GM21619 (cell line): ENCODE measurements around the gene NAV1.
A peak's percentile ranks its signal among the peaks of the same experiment; 100 is the strongest.
"Not testable (repeated sequence)": the region's sequence is repeated elsewhere in the genome, so short reads cannot be mapped to it uniquely, and the experiment has no call there.

ENCODE experiments used
- ATAC-seq: cut with Tn5 transposase; IDR thresholded peaks from one replicate; pipeline ENCODE4 v1.9.1; 2021; ENCODE audit not compliant: unreplicated experiment

The NAV1 gene

GRCh38 chr1:201545851-201546492, 7.0 kb downstream of the NAV1 start:
- ATAC-seq, result no peak

DNA sequence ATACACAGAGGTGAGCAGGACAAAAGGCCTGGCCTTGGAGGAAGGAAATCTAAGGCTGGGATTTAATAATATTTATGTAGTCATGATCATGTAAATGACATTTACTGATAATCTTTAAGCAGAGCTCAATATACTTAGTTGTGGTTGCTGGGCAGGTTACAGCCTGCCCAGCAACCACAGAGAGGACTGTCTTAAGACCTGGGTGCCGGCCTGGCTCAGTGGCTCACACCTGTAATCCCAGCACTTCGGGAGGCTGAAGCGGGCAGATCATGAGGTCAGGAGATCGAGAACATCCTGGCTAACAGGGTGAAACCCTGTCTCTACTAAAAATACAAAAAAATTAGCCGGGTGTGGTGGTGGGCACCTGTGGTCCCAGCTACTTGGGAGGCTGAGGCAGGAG, 10.6 kb downstream of the NAV1 start:
- ATAC-seq, result not testable (repeated sequence)

DNA sequence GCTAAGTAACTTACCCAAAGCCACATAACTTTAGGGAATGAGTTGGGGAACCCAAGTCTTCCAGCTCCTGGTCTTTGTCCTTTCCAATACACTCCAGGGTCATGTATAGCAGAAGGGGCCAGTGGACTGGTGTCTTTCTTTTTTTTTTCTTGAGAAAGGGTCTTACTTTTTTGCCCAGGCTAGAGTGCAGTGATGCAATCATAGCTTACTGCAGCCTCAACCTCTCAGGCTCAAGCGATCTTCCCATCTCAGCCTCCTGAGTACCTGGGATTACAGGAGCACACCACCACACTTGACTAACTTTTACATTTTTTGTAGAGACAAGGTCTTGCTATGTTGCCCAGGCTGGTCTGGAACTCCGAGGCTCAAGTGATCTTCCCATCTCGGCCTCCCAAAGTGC, 12.2 kb downstream of the NAV1 start:
- ATAC-seq, result no peak

DNA sequence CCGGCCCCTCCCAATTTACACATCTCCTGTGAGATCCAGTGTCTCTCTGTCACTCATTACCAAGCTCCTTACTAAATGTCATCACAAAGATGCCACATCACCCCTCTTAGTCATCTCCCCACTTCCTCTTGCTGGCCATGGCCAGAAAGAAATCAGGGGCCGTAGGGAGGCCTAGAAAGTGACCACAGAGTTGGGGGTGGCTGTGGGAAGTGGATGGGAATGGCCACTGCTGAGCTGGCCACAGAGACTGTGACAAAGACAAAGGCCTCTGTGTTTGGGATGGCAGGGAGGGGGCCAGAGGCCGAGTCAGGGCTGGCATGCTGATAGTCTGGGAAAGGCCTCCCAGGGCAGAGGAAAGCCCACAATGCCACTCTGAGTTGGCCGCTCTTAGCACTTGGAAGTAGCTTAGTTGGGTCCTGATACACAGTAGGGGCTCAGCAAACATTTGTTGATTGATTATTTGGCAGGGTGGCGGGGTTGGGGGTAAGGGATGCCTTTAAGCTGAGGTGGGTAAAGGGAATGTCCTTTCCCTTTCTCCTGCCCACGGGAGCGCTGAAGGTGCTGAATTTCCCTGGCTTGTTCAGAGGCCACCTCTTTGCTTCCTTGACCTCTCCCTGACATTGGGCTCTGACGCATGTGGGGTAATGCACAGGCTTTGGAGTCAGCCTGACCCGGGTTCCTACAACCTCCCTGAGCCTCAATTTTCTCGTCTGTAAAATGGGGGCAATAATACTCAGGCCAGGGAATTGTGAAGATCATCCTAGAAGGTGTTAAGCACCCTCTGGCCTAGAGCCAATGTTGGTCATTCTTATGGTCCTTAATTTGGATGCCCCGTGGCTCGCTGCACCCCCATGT, 13.2 kb downstream of the NAV1 start:
- ATAC-seq, result no peak

DNA sequence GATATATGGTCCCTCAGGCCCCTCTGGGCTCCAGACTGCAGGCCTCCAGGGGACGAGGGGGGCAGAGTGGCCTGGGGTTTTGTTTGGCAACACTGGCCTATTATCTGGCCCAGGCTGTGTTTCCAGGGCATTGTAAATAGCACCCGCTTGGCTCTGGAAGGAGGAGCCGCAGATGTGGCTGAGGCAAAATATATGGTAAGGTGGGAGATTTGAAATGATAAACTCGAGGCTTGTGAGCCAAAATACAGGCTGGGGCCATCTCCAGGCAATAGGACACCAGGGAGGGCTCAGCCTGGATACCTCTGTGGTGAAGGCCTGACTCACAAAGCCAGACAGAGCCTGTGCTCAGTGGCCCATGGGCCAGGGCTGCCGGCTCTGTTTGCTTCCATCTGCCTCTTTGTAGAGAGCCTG, 14.0 kb downstream of the NAV1 start:
- ATAC-seq, result no peak

GRCh38 chr1:201553496-201554189, 14.7 kb downstream of the NAV1 start:
- no peak for ATAC-seq

DNA sequence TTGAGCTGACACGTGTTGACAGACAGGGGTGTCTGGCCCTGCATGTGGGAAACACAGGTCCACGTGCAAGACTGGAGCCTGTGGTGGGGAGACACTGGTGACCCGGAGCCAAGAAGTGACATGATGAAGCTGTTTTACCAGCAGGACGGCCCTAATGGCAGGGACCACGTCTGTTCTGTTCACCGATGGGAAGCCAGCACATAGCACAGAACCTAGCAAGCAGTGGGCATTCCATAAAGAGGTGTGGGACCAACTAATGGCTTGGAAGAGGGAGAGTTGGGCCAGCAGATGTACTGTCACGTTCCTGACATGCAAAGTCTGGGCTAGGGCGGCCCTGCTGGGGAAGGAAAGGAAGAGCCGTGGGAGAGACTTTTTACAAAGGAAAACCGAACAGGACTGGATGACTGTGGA, 15.3 kb downstream of the NAV1 start:
- ATAC-seq, result no peak

DNA sequence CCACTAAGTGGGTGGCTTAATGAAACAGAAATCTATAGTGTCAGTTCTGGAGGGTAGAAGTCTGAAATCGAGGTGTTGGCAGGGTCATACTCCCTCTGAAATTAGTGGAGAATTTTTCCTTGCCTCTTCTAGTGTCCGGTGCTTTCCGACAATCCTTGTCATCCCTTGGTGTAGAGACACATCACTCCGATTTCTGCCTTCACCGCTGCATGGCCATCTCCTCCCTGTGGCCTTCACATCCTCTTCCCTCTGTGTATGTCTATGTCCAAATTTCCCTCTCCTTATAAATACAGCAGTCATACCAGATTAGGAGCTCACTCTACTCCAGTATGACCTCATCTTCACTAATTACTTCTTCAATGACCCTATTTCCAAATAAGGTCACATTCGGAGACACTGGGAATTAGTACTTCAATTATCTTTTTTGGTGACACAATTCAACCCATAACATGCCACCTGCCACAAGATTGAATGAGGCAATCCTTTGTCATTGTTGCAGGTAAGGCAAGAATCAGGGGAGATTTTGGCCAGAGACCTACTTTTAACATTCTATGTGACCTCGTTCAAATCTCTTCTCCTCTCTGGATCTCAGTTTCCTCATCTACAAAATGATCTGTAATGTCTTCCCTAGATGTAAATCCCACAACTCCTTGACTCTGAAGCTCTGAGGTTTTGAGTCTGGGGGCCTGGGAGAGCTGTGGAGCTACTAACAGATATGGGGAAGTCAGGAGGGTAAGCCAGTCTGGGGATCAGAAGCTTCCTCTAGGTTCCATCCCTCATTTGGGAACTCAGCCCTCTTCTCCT, 16.1 kb downstream of the NAV1 start:
- ATAC-seq, result no peak

DNA sequence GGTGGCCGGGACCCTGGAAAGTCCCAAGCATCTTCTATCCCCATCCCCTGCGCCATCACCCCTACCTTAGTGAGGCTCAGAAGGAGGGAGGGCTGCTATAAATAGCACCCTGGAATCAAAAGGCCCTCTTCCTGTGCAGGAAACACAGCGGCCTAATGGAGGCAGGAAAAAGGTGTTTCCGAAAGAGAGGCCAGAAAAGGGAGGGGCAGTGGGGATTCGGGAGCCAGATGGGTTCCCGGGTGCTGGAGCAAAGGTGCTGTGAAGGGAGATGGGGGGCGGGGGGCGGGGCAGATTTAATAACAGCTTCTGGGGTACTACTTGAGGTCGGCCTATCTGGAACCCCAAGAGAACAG, 16.6 kb downstream of the NAV1 start:
- ATAC-seq, result no peak

DNA sequence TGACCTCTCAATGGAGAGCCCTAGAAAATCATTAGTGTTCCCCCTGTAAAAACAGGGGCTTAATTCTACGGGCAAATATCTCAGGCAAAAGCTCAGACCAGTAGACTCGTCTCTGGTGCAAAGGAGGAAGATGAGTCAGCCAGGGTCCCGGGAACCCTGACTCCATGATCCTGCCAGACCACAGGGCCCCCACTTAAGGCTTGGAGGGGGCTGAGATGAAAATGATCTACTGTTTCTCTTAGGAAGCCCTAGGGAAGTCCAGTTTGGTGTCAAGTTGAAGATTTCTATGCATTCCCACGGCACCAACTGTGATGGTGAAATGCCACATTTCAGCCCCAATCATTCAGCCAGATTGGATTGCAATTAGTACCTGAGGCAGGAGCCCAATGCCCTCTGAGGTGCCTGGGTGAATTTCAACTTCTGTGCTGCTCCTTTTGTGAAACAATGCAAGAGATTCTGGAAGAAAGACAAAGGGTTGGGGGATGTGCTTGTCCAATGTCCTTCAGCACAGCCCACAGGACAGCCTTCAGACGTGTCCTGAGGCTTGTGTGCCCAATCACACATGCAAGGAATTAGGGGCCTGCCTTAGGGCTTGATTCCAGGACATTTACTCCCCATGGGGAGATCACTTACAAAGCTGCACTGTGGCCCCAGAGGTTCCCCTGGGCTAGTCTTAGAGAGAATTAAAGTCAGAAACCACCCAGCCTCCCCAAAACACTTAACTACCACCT, 18.1 kb downstream of the NAV1 start:
- no peak for ATAC-seq

- no peak for ATAC-seq
These were observed 18.6 kb downstream of the NAV1 start for GRCh38 chr1:201557572-201557958.

DNA sequence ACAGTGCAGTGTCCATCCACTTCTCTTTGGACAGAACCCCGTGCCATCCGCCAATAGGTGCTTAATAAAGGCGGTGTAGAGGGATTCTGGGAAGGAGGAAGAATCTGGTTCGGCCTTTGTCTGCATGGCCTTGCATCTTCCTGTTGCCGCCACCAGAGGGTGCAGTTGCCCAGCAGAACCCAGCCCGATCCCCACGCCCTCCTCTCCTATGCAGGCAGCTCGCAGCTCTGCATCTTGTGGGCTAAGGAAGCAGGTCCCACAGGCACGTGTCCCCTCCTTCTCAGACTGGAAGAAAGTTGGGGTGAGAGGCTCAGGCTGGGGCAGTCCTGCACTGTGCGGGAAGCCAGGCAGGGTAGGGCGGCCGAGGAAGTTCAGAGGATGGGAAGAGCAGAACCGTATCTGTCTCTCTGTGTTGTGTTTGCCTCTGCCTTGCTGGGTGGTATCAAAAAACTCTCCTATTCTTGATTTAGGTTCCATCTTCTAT, 20.8 kb downstream of the NAV1 start:
- ATAC-seq, result peak; percentile 71

GRCh38 chr1:201560328-201561194, 21.6 kb downstream of the NAV1 start:
- ATAC-seq, result no peak

- ATAC-seq, result no peak
These were observed 22.3 kb downstream of the NAV1 start for GRCh38 chr1:201561195-201561564.

DNA sequence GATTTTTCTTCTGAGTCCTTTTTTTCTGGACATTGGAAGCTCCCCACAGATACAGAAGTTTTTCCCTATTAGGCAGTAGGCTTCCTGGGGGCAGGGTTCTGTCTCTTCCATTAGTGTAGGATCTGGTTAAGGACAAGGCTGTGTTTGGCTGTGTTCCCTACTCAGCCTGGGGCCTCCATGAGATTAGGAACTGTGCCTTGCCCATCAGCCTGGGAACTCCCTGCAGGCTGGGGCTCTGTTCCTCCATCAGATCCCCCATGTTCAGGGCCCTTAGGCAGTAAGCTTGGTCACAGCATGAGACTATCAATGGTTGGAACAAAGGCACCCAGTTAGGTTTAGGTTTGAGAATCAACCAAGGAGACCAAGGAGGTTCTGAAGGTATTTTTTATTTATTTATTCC, 22.7 kb downstream of the NAV1 start:
- no peak for ATAC-seq

- no peak for ATAC-seq
These were observed 23.3 kb downstream of the NAV1 start for GRCh38 chr1:201562257-201562656.

- no peak for ATAC-seq
These were observed 23.9 kb downstream of the NAV1 start for GRCh38 chr1:201562659-201563405.

GRCh38 chr1:201563406-201563780, 24.5 kb downstream of the NAV1 start:
- ATAC-seq, result no peak

DNA sequence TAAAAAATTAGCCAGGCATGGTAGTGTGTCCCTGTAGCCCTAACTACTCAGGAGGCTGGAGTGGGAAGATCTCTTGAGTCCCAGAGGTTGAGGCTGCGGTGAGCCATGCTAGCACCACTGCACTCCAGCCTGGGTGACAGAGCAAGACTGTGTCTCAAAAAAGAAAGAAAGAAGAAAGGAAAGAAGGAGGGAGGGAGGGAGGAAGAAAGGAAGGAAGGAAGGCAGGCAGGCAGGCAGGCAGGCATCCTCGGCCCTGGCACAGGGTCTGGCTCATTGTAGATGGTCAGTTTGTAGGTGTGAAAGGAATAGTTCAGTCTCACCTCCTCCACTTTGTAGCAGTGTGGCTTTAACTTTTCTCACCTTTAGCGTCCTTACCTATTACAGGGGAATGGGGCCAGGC, 25.0 kb downstream of the NAV1 start:
- no peak for ATAC-seq
